Transverse colon (tissue), 4 donors: Measurements from ENCODE around the gene TAPT1. TPM values are rescaled to one million over a fixed set of nuclear protein-coding genes. Genes with fewer than 3 reads are reported as not detected.

Source experiments
- DNase-seq: peaks from one replicate; pipeline ENCODE4 v3.0.0-alpha.2; 2019
- H3K27ac ChIP-seq, 4 donors: fragments of 200-600 bp; sonication (generic); 2 replicates each; pipeline ENCODE4 v1.5.1; 2016 to 2018; ENCODE audit warnings: inconsistent platforms in 4 of 4
- H3K27me3 ChIP-seq: fragments of 200-600 bp; sonication (generic); 2 replicates; pipeline ENCODE4 v1.5.1; 2017; ENCODE audit warnings: inconsistent platforms
- H3K36me3 ChIP-seq, 4 donors: fragments of 200-600 bp; sonication (generic); 2 replicates each; pipeline ENCODE4 v1.5.1; 2017 to 2019; ENCODE audit warnings: inconsistent platforms in 4 of 4
- H3K4me1 ChIP-seq, 4 donors: fragments of 200-600 bp; sonication (generic); 2 replicates each; pipeline ENCODE4 v1.5.1; 2017 to 2020; ENCODE audit warnings: inconsistent platforms in 4 of 4
- H3K4me3 ChIP-seq, 4 donors: fragments of 200-600 bp; sonication (generic); 1 replicate in 1 of 4; 2 replicates in 3 of 4; pipeline versions ENCODE4 v1.5.1 to v1.6.1; 2017 to 2019; ENCODE audit warnings: inconsistent platforms in 4 of 4
- H3K9me3 ChIP-seq, 2 donors: fragments of 200-600 bp; sonication (generic); 2 replicates each; pipeline ENCODE4 v1.5.1; 2017 to 2019; ENCODE audit warnings: inconsistent platforms in 2 of 2
- EP300 ChIP-seq: sonication (generic); formaldehyde crosslinking; IDR thresholded peaks from one replicate; pipeline ENCODE4 v1.6.1; 2017; ENCODE audit warnings: antibody characterized with exemption, low read depth
- POLR2A ChIP-seq: fragments of 450-650 bp; IDR thresholded peaks from one replicate; pipeline ENCODE4 v1.6.1; 2016; ENCODE audit warnings: antibody characterized with exemption, mild to moderate bottlenecking, moderate library complexity
- POLR2AphosphoS5 ChIP-seq, 3 donors: sonication (generic); formaldehyde crosslinking; IDR thresholded peaks; one replicate each; pipeline ENCODE4 v1.6.1; 2016; ENCODE audit warnings: antibody characterized with exemption in 3 of 3
- WGBS, 2 donors: methylation state at CpG; one replicate each; pipeline ENCODE4 v1.1.5; 2018; ENCODE audit warnings: low coverage in 1 of 2; 5-methylcytosine and 5-hydroxymethylcytosine counted together
- in situ Hi-C, 4 donors: fragments of 200-750 bp; cut with MboI; loops; one replicate each; pipeline versions ENCODE4 v1.15.0 to v1.15.1; 2017; ENCODE audit warnings: low sequenced_read_pairs in 3 of 4, low pct_ligation_motif_present in 1 of 4, low pct_unique_long_range_greater_than_20kb in 1 of 4
- intact Hi-C: fragments of 100-400 bp; cut with DNase I; formaldehyde crosslinking; loops from one replicate; pipeline ENCODE4 v1.15.1; 2023; ENCODE audit warnings: low total_unique reads
- total RNA-seq, 4 donors: library from RNA; depleted of rRNA; stranded (reverse); fragments of >200 nt; gene quantifications; one replicate each; pipeline ENCODE4 v1.1.0, GENCODE V29; 2016
- TF ChIP-seq, protein P1 (sequence below), 5 experiments: fragments of 200-600 bp in 3 of 5; fragments of 450-650 bp in 2 of 5; sonication (generic) in 3 of 5; IDR thresholded peaks; 1 replicate in 2 of 5; 2 replicates in 3 of 5; pipeline ENCODE4 v1.5.1; 2016 to 2017; ENCODE audit warnings: antibody characterized with exemption in 5 of 5, inconsistent platforms in 3 of 5, mild to moderate bottlenecking in 2 of 5, moderate library complexity in 1 of 5

Gene TAPT1
- total RNA-seq, 4 donors from 2014 or later, result 21.5 to 54.6 (median 29.8) TPM

- H3K27ac ChIP-seq, result no peak overlapping the region
- WGBS, 2 donors, result 74 to 78% methylated on average over 2 of the region's 2 CpGs
- in situ Hi-C loops, result loop anchor here in 1 of 4 donors (25.0 kb wide), 1 partner anchor 176 kb away; no protein-coding TSS in a partner anchor
- peaks cover 0 to 7% (median 0%) of the 10 kb centered on the region in 4 donors for H3K36me3 ChIP-seq
- no peaks in the 10 kb centered on the region for H3K9me3 ChIP-seq
- peaks cover 0 to 20% (median 0%) of the 10 kb centered on the region in 4 donors for H3K4me1 ChIP-seq
- H3K27me3 ChIP-seq, result no peaks in the 10 kb centered on the region
- no peak for TF ChIP-seq POLR2A
- no peak for TF ChIP-seq EP300
- no peak for TF ChIP-seq POLR2AphosphoS5 (IDR thresholded peaks at IDR 0.05)
- TF ChIP-seq, protein P1, sequence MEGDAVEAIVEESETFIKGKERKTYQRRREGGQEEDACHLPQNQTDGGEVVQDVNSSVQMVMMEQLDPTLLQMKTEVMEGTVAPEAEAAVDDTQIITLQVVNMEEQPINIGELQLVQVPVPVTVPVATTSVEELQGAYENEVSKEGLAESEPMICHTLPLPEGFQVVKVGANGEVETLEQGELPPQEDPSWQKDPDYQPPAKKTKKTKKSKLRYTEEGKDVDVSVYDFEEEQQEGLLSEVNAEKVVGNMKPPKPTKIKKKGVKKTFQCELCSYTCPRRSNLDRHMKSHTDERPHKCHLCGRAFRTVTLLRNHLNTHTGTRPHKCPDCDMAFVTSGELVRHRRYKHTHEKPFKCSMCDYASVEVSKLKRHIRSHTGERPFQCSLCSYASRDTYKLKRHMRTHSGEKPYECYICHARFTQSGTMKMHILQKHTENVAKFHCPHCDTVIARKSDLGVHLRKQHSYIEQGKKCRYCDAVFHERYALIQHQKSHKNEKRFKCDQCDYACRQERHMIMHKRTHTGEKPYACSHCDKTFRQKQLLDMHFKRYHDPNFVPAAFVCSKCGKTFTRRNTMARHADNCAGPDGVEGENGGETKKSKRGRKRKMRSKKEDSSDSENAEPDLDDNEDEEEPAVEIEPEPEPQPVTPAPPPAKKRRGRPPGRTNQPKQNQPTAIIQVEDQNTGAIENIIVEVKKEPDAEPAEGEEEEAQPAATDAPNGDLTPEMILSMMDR (IDR thresholded peaks at IDR 0.05), result no peak
- no peak overlapping the region for H3K4me3 ChIP-seq
- no peak for DNase-seq
- intact Hi-C loops, result no loop called here
Observed at GRCh38 chr4:16213121-16213520, 13.2 kb downstream of the TAPT1 start.

DNA sequence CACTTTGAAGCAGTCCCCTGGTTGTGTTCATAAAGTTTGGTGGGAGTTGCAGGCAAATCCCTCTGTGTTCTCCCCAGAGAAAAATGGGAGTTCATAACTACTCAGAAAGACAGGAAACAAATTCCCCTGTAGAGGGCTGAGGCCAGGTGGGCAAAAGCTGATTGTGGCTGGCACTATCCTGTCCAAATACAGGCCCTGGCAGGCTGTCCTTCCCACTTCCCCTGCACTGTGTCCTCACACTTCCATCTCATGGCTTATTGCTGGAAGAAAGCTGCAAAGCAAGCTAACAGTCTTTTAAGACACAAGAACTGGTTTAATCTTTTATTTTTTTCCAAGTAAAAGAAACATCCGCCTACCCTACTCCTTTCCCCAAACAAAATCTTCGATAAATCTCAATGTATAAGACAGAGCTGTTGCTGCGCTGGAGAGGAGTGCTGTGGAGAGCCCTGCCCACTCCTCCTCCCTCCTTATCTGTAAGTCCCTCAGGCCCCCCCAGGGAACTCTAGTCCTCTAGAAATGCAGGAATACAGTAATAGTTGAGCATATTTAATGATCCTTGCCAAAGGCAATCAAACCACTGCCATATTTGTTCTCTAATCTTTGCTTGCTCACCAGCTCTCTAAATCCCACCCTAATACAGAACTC is 14.0 kb downstream of the TAPT1 start:
- no peak for DNase-seq
- in situ Hi-C loops, result loop anchor here in 1 of 4 donors (25.0 kb wide), 1 partner anchor 175 kb away; no protein-coding TSS in a partner anchor
- TF ChIP-seq, protein P1 (IDR thresholded peaks at IDR 0.05), result no peak
- TF ChIP-seq POLR2A, result no peak
- TF ChIP-seq POLR2AphosphoS5 (IDR thresholded peaks at IDR 0.05), result no peak
- TF ChIP-seq EP300, result no peak
- H3K9me3 ChIP-seq, result no peaks in the 10 kb centered on the region
- no peak overlapping the region for H3K4me3 ChIP-seq
- no peak overlapping the region for H3K27ac ChIP-seq
- peaks cover 0 to 20% (median 0%) of the 10 kb centered on the region in 4 donors for H3K4me1 ChIP-seq
- H3K36me3 ChIP-seq, result peaks cover 0 to 7% (median 0%) of the 10 kb centered on the region in 4 donors
- H3K27me3 ChIP-seq, result no peaks in the 10 kb centered on the region
- 63 to 90% methylated on average over 3 of the region's 3 CpGs for WGBS, 2 donors
- intact Hi-C loops, result no loop called here

GRCh38 chr4:16207409-16207808 is 18.9 kb downstream of the TAPT1 start:
- DNase-seq, result no peak
- no peak overlapping the region for H3K27ac ChIP-seq
- H3K4me1 ChIP-seq, result peaks cover 0 to 14% (median 0%) of the 10 kb centered on the region in 4 donors
- no peak for TF ChIP-seq POLR2A
- TF ChIP-seq POLR2AphosphoS5 (IDR thresholded peaks at IDR 0.05), result no peak
- TF ChIP-seq, protein P1 (IDR thresholded peaks at IDR 0.05), result no peak
- TF ChIP-seq EP300, result no peak
- in situ Hi-C loops (loop anchor here in 1 of 4 donors (25.0 kb wide), 1 partner anchor 170 kb away; no protein-coding TSS in a partner anchor), intact Hi-C loops (no loop called here)
- peaks cover 0 to 7% (median 0%) of the 10 kb centered on the region in 4 donors for H3K36me3 ChIP-seq
- H3K27me3 ChIP-seq, result no peaks in the 10 kb centered on the region
- H3K9me3 ChIP-seq, result no peaks in the 10 kb centered on the region
- no peak overlapping the region for H3K4me3 ChIP-seq
- WGBS, 2 donors, result 76 to 91% methylated on average over 1 of the region's 1 CpG

DNA sequence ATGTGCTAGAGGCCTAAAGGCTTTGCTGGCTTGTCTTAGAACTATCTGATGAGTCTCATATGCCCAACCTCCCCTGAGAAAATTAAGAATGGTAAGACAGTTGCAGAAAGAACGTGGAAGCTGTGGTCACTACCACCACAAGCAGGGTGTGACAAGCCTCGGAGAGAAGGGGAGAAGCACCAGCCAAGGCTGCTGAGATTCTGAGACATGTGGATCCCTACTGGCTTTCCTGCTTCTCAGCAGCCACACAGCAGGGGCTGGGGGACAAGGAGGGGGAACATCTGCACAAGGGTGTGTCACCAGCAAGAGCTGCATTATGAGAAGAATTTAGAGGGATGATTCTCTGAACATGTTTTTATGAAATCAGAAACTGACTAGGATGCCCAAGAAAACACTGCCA is 19.4 kb downstream of the TAPT1 start:
- in situ Hi-C loops (loop anchor here in 1 of 4 donors (25.0 kb wide), 1 partner anchor 170 kb away; no protein-coding TSS in a partner anchor), intact Hi-C loops (no loop called here)
- Histone ChIP-seq H3K27ac (no peak overlapping the region), H3K27me3 (no peaks in the 10 kb centered on the region), H3K9me3 (no peaks in the 10 kb centered on the region), H3K4me3 (no peak overlapping the region), H3K4me1 (peaks cover 0 to 13% (median 0%) of the 10 kb centered on the region in 4 donors), H3K36me3 (peaks cover 0 to 7% (median 0%) of the 10 kb centered on the region in 4 donors)
- DNase-seq, result no peak
- no peak for TF ChIP-seq POLR2AphosphoS5 (IDR thresholded peaks at IDR 0.05)
- no peak for TF ChIP-seq POLR2A
- TF ChIP-seq, protein P1 (IDR thresholded peaks at IDR 0.05), result no peak
- TF ChIP-seq EP300, result no peak
- WGBS, 2 donors, result 49 to 66% methylated on average over 2 of the region's 2 CpGs
